Astrocyte of the spinal cord (primary cell): ENCODE results near the gene FAM171A1.
"Not testable (repeated sequence)": the region's sequence is repeated elsewhere in the genome, so short reads cannot be mapped to it uniquely, and the experiment has no call there.

ENCODE experiments used
- DNase-seq: peaks from one replicate; pipeline ENCODE4 v3.0.0; 2011; ENCODE audit warnings: low read depth, low spot score
- H3K4me3 ChIP-seq: 2 replicates; pipeline ENCODE4 v1.5.1; 2011; ENCODE audit warnings: low read depth, mild to moderate bottlenecking, low read length, moderate library complexity
- CTCF ChIP-seq: IDR thresholded peaks from 2 replicates; pipeline ENCODE4 v1.5.1; 2012; ENCODE audit warnings: low read depth, mild to moderate bottlenecking, low read length, inconsistent platforms
- in situ Hi-C: cut with HindIII; loops from 2 replicates; pipeline ENCODE4 v1.10.0; 2017; ENCODE audit warnings: low sequenced_read_pairs

Gene FAM171A1

GRCh38 chr10:15309221-15309620 lies 61.9 kb downstream of the FAM171A1 start:
- in situ Hi-C loops = no loop called here
- H3K4me3 ChIP-seq = no peak overlapping the region
- TF ChIP-seq CTCF = no peak
- DNase-seq = no peak

- in situ Hi-C loops = no loop called here
- no peak overlapping the region for H3K4me3 ChIP-seq
- DNase-seq = no peak
- no peak for TF ChIP-seq CTCF
These were observed 64.3 kb downstream of the FAM171A1 start for GRCh38 chr10:15306735-15307280.

GRCh38 chr10:15305634-15306033 lies 65.5 kb downstream of the FAM171A1 start:
- no peak for TF ChIP-seq CTCF
- H3K4me3 ChIP-seq = no peak overlapping the region
- in situ Hi-C loops = no loop called here
- no peak for DNase-seq

- no peak overlapping the region for H3K4me3 ChIP-seq
- no peak for DNase-seq
- in situ Hi-C loops = no loop called here
- no peak for TF ChIP-seq CTCF
These were observed 65.9 kb downstream of the FAM171A1 start for GRCh38 chr10:15305161-15305560.

- in situ Hi-C loops, DNase-seq, H3K4me3 ChIP-seq: not testable (repeated sequence)
These were observed 68.7 kb downstream of the FAM171A1 start for GRCh38 chr10:15302188-15302956.

- in situ Hi-C loops = no loop called here
- no peak for DNase-seq
- H3K4me3 ChIP-seq = no peak overlapping the region
- no peak for TF ChIP-seq CTCF
These were observed 70.4 kb downstream of the FAM171A1 start for GRCh38 chr10:15300697-15301096.

GRCh38 chr10:15300145-15300544 lies 70.9 kb downstream of the FAM171A1 start:
- no peak for TF ChIP-seq CTCF
- H3K4me3 ChIP-seq = no peak overlapping the region
- DNase-seq = no peak
- in situ Hi-C loops = no loop called here
